Activated B cell treated with CpG ODN at 0.5 μM for 24 hours (primary cell): ENCODE results near the gene LY6G5C. TPM values are rescaled to one million over a fixed set of nuclear protein-coding genes. Genes with fewer than 3 reads are reported as not detected.
A peak's percentile ranks its signal among the peaks of the same experiment; 100 is the strongest.

Experiments
- ATAC-seq: fragments of 200-7000 bp; cut with Tn5 transposase; one replicate; pipeline ENCODE4 v1.10.0; 2021; ENCODE audit warnings: low read depth, mild to moderate bottlenecking, moderate library complexity
- CTCF ChIA-PET: fragments of 350-600 bp; sonication (Branson Sonifier 250); formaldehyde crosslinking; loops from one replicate; lab custom pipeline; 2021; ENCODE audit warnings: antibody characterized with exemption; lab: Charles Lee
- POLR2A ChIA-PET: fragments of 350-600 bp; sonication (Branson Sonifier 250); formaldehyde crosslinking; loops from one replicate; lab custom pipeline; 2021; ENCODE audit warnings: antibody characterized with exemption; lab: Charles Lee
- DNase-seq: peaks from one replicate; pipeline ENCODE4 v3.0.0; 2022
- H3K27ac Mint-ChIP-seq: one replicate; pipeline ENCODE4 v1.8.0; 2020; ENCODE audit warnings: mixed read lengths
- H3K27me3 Mint-ChIP-seq: one replicate; pipeline ENCODE4 v1.8.0; 2021; ENCODE audit warnings: mixed read lengths
- H3K36me3 Mint-ChIP-seq: one replicate; pipeline ENCODE4 v1.8.0; 2021; ENCODE audit warnings: low read depth, mixed read lengths
- H3K4me1 Mint-ChIP-seq: one replicate; pipeline ENCODE4 v1.8.0; 2021; ENCODE audit warnings: mixed read lengths
- H3K4me3 Mint-ChIP-seq: one replicate; pipeline ENCODE4 v1.8.0; 2020; ENCODE audit warnings: mild to moderate bottlenecking, mixed read lengths
- H3K9me3 Mint-ChIP-seq: one replicate; pipeline ENCODE4 v1.8.0; 2020; ENCODE audit warnings: mixed read lengths
- intact Hi-C: fragments of 100-400 bp; cut with micrococcal nuclease; formaldehyde crosslinking; loops from one replicate; pipeline ENCODE4 v1.15.1; 2024
- total RNA-seq: library from RNA; stranded (reverse); gene quantifications from 2 replicates; pipeline ENCODE4 v1.2.3, GENCODE V29; 2022
- TF ChIP-seq, protein P1 (sequence below): fragments of 200-600 bp; IDR thresholded peaks from one replicate; pipeline ENCODE4 v1.8.0; 2022; ENCODE audit warnings: antibody characterized with exemption, mild to moderate bottlenecking

Gene LY6G5C
- total RNA-seq, 1 donor from 2014 or later, result 0.73 TPM

DNA sequence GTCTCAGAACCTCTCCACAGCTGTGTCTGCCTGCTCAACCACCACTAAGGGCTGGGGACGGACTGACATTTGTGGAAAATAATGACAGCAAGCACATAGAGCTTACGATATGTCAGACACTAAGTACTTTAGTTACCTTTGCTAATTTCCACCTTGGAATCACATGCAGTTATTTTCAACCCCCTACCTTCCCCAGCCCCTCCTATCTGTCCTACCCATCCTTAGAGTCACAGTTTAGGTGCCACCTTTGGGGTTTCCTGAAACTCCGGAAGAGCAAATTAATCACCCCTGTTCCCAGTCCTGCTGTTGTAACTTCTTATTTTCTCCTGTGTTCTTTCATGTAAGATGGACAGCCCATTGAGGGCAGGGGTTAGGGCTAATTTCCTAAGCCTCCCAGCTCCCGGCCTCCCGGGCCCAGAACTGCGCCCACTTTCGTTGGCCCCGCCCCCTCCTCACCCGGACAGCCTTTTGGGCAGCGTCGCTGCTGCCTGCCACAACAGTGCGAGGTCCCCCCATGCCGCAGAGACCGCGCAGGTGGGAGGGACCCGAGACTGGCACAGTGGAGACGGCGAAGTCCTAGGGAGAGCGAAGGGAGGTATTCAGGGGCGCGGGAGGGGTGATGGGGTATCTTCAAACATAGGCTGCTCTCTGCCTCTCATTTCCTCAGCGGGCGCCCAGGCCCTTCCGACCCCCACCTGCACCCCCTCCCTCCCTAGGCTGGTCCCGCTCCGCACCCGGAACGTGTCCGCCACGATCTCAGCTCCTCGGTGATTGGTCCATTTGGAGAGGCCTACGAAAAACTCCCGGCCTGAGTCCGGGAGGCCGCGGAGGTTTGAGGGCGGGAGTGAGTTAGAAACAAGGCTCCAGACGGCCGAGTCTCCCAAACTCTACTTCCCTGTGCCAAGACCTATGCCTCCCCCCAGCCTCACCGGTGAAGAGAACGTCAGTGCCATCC, 47.1 kb upstream of the LY6G5C start:
- POLR2A ChIA-PET, result interaction anchor here (0.6 to 7.7 kb wide), 29 partner anchors 10 to 135 kb away, joined by 3 to 131 read pairs (median 6); partner anchors contain the start of genes ABHD16A, APOM, BAG6 and C6orf47
- H3K27me3 Mint-ChIP-seq, result no peaks in the 10 kb centered on the region
- DNase-seq (no peak), ATAC-seq (no peak)
- CTCF ChIA-PET, result interaction anchor here (1.0 to 5.9 kb wide), 10 partner anchors 10 to 105 kb away, joined by 3 to 49 read pairs (median 6); partner anchors contain the start of genes HSPA1B, LSM2, LY6G5C and MSH5
- peak overlapping the region; percentile 95 for H3K27ac Mint-ChIP-seq
- no peaks in the 10 kb centered on the region for H3K9me3 Mint-ChIP-seq
- TF ChIP-seq, protein P1, sequence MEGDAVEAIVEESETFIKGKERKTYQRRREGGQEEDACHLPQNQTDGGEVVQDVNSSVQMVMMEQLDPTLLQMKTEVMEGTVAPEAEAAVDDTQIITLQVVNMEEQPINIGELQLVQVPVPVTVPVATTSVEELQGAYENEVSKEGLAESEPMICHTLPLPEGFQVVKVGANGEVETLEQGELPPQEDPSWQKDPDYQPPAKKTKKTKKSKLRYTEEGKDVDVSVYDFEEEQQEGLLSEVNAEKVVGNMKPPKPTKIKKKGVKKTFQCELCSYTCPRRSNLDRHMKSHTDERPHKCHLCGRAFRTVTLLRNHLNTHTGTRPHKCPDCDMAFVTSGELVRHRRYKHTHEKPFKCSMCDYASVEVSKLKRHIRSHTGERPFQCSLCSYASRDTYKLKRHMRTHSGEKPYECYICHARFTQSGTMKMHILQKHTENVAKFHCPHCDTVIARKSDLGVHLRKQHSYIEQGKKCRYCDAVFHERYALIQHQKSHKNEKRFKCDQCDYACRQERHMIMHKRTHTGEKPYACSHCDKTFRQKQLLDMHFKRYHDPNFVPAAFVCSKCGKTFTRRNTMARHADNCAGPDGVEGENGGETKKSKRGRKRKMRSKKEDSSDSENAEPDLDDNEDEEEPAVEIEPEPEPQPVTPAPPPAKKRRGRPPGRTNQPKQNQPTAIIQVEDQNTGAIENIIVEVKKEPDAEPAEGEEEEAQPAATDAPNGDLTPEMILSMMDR, result no peak
- peak overlapping the region; percentile 97 for H3K4me3 Mint-ChIP-seq
- H3K36me3 Mint-ChIP-seq, result peaks cover 54% of the 10 kb centered on the region
- peaks cover 66% of the 10 kb centered on the region for H3K4me1 Mint-ChIP-seq
- intact Hi-C loops, result loop anchor here (1.0 to 2.0 kb wide), 6 partner anchors 11 to 181 kb away; partner anchors contain the start of genes ABHD16A, HSPA1A, HSPA1L and LY6G5C

DNA sequence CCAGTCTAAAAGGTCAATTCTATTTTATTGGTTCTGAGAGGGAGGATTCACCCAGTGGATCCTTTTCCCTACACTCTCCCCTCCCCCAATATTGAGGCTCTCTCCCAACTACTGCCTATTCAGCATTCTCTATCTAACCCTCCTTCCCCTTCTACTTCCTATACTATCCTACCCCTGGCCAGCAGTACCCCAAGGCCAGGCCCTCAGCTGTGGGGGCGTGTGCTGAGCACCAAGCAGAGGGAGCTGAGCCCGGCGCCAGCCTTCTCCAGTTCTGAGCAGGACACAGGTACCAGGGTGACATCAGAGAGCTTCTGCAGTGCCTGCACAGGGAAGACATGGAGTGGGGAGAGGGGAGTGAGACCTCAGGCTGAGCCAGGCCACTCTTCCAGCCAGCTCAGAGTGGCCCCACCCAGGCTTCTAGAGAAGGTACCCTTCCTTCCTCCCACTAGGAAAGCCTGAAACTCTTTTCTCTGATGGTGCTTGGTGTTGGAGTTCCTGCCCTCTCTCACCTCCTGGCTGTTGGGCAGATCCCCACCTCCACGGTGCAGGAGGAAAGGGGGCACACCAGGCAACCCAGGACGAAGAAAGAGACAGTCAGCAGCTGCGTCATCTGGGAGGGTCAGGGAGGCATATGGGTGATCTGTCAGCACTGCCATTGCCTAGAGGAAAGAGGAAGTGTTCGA, 46.3 kb upstream of the LY6G5C start:
- H3K4me3 Mint-ChIP-seq, result peak overlapping the region; percentile 81
- peaks cover 48% of the 10 kb centered on the region for H3K36me3 Mint-ChIP-seq
- no peaks in the 10 kb centered on the region for H3K27me3 Mint-ChIP-seq
- H3K9me3 Mint-ChIP-seq, result no peaks in the 10 kb centered on the region
- CTCF ChIA-PET, result interaction anchor here (0.8 to 5.9 kb wide), 7 partner anchors 11 to 176 kb away, joined by 3 to 49 read pairs (median 5); partner anchors contain the start of genes HSPA1B, LSM2 and LY6G5C
- DNase-seq (peak; percentile 56), ATAC-seq (peak; percentile 76)
- H3K4me1 Mint-ChIP-seq, result peaks cover 65% of the 10 kb centered on the region
- TF ChIP-seq, protein P1, result no peak
- H3K27ac Mint-ChIP-seq, result peak overlapping the region; percentile 95
- POLR2A ChIA-PET, result interaction anchor here (0.6 to 7.7 kb wide), 28 partner anchors 11 to 174 kb away, joined by 3 to 131 read pairs (median 6); partner anchors contain the start of genes ABHD16A, APOM, BAG6 and C6orf47
- intact Hi-C loops, result loop anchor here (1.0 to 2.0 kb wide), 4 partner anchors 12 to 180 kb away; partner anchors contain the start of genes ABHD16A, LY6G5C and NFKBIL1

DNA sequence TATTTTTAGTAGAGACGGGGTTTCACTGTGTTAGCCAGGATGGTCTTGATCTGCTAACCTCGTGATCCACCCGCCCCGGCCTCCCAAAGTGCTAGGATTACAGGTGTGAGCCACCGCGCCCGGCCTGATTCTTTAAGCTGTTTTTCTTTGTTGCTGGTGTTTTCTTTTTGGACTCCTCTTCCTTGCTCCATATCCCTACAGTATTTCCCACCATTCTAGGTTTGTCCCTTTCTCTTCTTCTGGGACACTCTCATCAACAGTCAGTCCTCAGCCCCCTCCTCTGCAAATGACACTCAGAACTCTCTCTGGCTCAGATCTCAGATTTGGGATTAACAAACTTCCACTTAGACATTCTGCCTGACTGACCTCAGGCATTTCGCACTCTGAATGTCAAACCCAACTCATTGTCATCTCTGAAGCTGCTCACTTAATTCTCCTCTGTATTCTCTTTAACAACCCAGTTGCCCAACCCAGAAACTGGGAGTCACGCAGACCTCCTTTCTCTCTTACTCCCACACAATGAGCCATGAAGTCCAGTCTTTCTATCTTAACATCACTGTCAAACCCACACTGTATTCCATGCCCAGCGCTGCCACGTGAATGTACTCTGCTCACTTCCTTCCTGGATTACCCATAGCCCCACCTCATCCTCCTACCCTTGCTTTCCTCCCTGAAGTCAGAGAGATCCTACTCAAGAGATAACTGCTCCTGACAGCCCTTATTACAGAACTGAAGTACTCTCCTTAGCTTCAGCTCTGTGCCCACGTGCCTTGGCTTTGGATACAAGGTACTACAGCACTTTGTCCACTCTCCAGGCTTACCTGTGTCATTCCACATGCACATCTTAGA, 44.9 kb upstream of the LY6G5C start:
- intact Hi-C loops, result loop anchor here (2.0 kb wide), 1 partner anchor 45 kb away; the partner anchor contains the start of gene LY6G5C

More for the DNA sequence above, 44.9 kb upstream of the LY6G5C start:
- Mint-ChIP-seq H3K4me1 (peaks cover 60% of the 10 kb centered on the region), H3K4me3 (no peak overlapping the region), H3K9me3 (no peaks in the 10 kb centered on the region), H3K27me3 (no peaks in the 10 kb centered on the region), H3K27ac (peak overlapping the region; percentile 95), H3K36me3 (peaks cover 35% of the 10 kb centered on the region)
- ChIA-PET CTCF (interaction anchor here (1.1 kb wide), 1 partner anchor 174 kb away, joined by 3 read pairs; no protein-coding TSS in a partner anchor), POLR2A (interaction anchor here (0.7 to 7.7 kb wide), 6 partner anchors 12 to 109 kb away, joined by 3 to 131 read pairs (median 21); partner anchors contain the start of genes ABHD16A, CLIC1, HSPA1A and HSPA1L)
- DNase-seq (no peak), ATAC-seq (no peak)
- TF ChIP-seq, protein P1, result no peak
